GDM1 (cell line): Measurements from ENCODE around the gene NKAPL.

Source experiments
- DNase-seq: peaks from one replicate; lab custom pipeline; 2025; lab: John Stamatoyannopoulos, UW

NKAPL gene

DNA sequence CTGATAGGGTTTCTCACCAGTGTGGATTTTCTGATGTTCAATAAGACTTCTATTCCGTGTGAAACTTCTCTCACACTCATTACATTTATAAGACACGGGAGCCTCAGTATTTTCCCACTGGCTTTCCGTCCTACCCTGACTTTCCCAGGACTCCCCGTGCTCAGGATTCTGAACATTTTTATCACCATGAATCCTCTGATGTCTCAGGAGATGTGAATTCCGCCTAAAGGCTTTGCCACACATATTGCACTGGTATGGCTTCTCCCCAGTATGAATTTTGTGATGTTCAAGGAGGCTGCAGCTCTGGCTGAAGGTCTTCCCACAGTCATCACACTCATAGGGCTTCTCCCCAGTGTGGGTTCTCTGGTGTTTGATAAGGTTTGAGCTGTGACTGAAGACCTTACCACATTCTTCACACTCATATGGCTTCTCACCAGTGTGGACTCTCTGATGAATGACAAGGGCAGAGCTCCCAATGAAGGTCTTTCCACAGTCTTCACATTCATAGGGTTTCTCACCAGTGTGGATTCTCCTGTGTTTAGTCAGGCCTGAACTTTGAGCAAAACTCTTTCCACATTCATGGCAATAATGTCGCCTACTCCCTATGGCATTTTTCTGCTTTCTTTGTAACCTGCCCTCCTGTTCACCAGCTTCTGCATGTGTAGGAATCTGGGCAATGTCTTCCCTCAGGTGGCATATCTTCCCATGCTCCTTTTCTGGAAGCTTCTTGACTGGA, 13.7 kb upstream of the NKAPL start:
- no peak for DNase-seq

DNA sequence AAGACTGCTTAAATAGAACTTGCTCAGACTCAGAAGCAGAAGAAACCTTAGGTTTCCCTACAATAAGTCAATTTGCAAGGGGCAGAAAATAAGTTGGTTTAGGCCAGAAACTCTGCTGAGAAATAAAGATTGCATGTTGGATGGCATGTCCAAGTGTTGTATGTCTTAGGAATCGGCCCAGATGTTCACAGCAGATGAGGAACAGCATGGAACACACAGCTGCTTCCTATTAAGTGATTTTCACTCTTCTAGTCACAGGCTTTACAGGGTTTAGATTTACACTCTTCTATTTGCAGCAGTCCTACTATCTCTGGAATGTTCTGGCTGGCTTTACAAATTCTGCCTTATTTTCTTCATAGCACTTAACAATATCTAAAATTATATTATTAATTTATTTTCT, 10.2 kb upstream of the NKAPL start:
- no peak for DNase-seq

DNA sequence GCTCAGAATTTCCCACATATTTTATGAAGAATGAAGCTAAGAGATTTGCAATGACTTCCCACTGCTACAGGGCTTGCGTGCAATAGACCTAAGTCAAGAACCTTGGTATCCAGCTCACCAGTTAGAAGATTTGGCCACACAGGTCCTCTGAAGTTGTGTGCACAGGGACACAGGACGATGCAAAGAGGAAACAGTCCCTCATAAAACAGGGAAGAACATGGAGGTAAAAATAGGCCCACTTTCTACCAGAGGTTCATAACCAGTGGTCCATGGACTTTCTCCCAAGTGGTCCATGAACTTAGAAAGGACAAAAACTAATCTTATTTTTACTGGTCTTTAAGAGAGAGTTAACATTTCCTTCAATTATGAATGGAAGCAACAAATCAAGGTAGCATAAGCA, 8.3 kb upstream of the NKAPL start:
- no peak for DNase-seq

DNA sequence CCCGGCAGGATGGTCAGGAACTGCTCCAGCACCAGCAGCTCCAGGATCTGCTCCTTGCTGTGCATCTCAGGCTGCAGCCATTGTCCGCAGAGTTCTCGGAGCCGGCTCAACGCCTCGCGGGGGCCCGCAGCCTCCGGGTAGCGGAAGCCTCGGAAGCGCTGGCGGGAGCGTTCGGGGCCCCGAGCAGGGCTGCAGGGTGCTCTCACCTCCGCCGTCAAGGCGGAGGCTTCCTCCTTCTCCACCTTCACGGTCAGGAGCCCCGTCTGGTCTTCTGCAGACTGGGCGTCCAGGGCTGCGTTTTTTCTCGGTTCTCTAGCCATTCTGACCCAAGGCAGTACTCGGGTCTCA, 7.5 kb upstream of the NKAPL start:
- no peak for DNase-seq

DNA sequence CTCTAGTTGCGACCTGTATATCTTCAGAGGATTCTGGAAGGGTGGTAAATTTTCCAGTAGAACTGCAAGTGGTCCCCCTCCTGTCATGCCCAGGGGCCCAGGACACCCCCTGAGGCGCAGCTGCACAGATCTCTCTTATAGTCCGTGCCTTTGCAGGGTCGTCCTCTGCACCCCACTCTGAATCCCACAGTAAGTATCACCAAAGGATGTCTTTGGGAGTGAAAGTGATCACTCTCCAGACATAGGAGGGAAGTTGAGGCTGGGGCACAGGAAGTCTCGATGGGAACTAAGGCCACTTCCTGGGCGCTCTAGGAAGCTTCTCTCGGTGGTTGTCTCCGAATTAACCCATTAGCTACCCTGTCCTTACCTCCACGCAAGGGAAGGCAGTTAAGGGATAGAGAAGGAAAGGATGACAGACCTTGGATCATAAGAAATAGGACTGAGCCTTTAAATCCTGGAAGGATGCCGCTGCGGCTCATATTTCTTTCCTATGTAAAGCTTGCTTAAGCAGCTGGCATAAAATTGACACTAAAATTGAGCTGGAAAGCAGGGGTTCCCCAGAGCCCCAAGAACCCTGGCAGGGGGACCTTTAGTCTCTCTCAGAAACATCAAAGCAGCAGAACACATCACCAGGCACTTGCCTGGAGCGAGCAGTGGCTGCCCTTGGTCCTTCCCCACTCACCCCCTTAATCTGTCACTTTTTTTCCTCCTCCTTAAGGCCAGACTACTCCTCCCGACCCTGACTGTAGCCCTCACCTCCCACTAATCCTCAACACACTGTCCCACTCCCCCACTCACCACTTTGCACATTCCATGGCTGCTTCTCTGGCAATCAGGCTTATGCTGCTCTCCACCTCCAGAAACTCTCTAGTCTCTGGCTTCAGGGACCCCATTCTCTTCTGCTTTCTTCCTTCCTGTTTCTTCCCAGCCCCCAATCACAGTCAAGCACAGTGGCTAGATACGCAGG, 6.8 kb upstream of the NKAPL start, which contains the start of gene ZKSCAN4:
Gene ZKSCAN4 (minus strand): TSS at position 261 of the 967 bp plus-strand sequence. CDS start 289 bp downstream, outside the sequence.
- DNase-seq: peak; percentile 76

- DNase-seq: no peak
Measured at GRCh38 chr6:28254121-28254519, 5.0 kb upstream of the NKAPL start.

GRCh38 chr6:28257042-28257441, 2.1 kb upstream of the NKAPL start:
- DNase-seq: no peak

DNA sequence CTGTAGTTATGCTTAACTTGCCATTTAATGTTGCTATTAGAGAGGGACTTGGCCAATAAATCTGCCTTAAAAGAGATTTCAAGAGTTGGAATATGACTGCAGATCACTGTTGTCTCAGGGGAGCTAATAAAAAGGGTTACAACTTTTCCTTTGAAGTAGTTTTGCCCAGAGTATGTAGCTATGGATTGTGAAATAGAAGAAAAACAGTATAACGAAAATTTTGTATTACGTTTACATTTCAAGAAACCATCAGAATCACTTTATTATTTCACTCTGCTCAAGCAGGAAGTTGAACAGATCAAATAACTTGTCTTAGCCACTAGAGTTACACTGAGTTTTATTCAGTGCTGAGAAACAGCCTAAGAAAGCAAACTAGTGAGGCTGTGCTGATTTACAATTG, 4.8 kb downstream of the NKAPL start:
- no peak for DNase-seq

DNA sequence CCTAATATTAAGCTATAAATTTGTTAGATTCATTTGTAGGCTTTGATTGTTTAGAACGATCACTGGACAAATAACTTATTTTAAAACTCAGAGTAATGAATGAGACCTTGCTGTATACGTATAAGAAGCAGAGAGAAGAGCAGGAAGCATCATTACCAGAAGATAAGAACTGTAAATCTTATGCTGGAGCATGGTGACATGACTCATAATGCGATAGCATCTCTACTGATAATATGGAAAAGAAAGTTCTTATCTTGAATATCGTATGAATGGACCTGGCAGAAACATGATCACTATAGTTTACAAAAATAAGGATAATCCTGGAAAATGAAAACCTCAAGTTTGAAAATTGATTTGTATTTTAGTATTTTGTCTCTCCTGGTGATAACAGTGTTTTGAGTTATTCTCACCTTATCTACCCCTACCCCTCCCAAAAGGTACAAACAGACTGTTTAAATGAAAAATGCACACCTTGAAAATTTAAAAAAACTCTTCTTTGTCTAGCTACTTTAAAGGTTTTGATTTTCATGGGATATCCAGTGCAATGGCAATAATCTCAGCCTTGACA, 5.8 kb downstream of the NKAPL start:
- DNase-seq: no peak

- DNase-seq: no peak
Measured at GRCh38 chr6:28266563-28266961, 7.5 kb downstream of the NKAPL start.

- peak; percentile 78 for DNase-seq
Measured at GRCh38 chr6:28266962-28267694, 8.0 kb downstream of the NKAPL start, which contains the start of gene ZSCAN26. Gene ZSCAN26 (plus strand): TSS chr6:28267143. CDS start chr6:28271920, 4,777 bp downstream.

DNA sequence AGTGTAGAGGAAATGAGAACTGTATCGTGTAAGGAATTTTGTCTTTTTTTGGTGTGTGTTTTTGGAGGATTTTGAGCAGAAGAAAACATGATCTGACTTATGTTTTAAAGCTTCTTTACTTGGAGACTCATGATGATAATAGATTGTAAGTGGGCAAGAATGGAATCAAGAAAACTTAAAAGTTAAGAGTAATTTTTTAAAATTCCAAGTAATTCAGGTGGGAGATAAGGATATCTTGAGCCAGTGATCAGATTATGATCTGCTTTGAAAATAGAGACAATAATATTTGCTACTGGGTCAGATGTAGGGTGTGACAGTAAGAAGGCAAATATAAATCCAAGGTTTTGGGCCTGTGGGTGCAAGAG, 8.6 kb downstream of the NKAPL start:
- DNase-seq: no peak

GRCh38 chr6:28269492-28269891, 10.4 kb downstream of the NKAPL start:
- DNase-seq: no peak

DNA sequence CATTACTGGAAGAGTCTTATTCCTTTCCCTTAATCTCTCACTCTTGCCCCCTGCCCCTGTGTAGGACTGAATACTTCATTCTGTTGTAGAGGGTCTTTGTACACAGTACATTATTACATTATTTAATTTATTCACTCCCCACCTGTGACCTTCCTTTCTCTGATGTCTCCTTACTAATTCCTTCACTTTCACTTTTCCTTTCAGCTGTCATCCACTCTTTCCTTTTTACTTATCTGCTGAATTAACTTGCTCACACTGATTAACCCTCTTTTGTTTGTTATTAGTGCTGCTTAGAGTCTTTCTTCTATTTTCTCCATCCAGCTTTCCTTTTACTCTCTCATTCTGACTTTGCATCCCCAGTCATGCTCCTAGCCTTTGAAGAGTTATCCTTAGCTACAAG, 15.8 kb downstream of the NKAPL start:
- DNase-seq: no peak

DNA sequence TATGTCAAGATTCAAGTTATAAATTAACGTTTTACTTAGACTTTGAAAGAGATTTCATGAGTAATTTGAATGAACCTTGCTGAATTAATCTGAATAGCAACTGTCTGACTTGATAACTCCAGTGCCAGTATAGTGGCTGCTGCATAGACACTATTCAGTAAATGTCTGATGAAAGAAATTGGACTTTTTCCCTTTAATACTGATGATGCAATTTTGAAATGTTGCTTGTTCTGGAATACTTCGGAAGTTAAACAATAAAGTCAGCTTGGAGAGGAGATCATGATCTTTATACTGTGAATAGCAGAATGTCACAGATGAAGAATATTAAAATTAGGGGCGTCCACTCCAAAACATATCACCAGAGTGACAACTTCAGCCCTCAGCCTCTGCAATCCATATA, 18.6 kb downstream of the NKAPL start:
- no peak for DNase-seq

- DNase-seq: no peak
Measured at GRCh38 chr6:28280595-28281287, 21.6 kb downstream of the NKAPL start.

DNA sequence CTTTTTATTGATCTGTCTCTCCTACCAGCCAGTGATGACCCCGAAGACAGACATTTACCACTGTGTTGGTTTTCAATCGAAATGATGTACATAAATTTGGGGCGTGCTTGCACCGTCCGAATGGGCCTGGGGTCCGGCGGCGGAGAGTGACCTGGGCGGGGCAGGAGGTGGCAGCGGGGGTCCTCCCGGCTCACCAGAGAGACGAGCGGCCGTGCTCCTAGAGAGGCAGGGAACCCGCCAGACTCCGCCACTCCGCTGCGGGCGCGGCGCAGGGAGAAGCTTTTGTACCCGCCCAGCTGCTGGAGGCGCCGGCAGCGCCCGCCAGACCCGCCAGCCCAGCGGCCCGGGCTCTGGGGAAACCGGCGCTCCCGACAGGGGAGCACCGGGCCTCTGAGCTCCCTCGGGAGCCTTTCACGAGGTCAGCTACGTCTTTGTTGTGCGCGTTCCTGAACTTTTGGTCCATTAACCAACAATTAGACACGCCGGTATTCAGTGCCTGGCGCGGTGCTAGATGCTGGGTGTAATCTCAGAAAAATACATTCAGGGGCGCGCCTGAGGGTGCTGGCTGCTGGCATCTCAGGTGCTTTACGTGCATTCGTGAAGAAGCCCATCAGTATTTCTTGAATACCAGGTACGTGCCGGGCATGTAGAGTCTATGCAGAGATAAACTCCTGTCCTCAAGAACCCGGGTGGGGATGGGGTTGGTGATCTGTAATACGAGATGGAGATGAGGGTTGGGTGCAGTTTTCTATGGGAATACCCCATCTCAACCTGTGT, 22.4 kb downstream of the NKAPL start, which contains the start of gene PGBD1:
Gene PGBD1 (plus strand): TSS at position 285 of the 777 bp plus-strand sequence. CDS start 2,242 bp downstream, outside the sequence.
- DNase-seq: peak; percentile 60

DNA sequence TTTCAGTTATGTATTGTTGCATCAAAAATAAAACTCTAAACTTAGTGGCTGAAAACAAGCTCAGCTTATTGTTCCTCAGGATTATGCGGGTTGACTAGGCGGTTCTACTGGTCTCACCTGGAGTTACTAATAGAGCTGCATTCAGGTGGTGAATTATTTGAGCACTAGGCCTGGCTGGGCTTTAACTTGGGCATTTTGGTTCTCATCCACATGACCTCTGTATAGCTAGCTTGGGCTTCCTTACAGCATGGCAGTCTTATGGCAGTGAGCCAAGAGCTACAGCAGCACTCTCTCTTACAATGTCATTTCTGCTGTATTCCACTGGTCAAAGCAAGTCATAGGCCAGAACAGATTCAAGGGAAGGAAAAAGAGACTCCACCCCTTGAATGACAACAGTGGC, 23.8 kb downstream of the NKAPL start:
- no peak for DNase-seq

DNA sequence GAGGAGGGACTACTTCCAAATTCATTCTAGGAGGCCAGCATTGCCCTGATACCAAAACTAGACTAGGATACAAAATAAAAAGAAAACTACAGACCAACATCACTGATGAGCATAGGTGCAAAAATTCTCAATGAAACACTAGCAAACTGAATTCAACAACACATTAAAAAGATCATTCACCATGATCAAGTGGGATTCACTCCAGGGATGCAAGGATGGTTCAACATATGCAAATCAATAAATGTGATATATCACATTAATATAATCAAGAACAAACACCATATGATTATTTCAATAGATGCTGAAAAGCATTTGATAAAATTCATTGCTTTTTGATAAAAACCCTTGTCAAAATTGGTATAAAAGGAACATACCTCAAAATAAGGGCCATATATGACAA, 32.5 kb downstream of the NKAPL start:
- DNase-seq: no peak

DNA sequence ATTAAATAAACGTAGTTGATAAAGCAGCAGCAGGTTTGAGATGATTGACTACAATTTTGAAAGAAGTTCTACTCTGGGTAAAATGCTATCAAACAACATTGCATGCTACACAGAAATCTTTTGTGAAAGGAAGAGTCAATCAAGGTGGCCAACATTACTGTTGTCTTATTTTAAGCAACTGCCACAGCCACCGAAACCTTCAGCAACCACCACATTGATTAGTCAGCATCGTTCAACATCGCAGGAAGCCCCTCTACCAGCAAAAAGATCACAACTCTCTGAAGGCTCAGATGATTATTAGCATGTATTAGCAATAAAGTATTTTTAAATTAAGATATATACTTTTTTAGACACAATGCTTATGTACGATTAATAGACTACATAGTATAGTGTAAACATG, 36.2 kb downstream of the NKAPL start:
- no peak for DNase-seq
